HCT116 (cell line): Measurements from ENCODE around the gene TMEM181. TPM values are rescaled to one million over a fixed set of nuclear protein-coding genes. Genes with fewer than 3 reads are reported as not detected.

ENCODE experiments used
- ATAC-seq: fragments of 200-7000 bp; cut with Tn5 transposase; 2 replicates; pipeline ENCODE4 v1.9.1; 2020; ENCODE audit warnings: mild to moderate bottlenecking, moderate library complexity
- BruUV-seq: library from RNA; stranded (reverse); fragments of 400-500 nt; replicated peaks from 2 replicates; lab custom pipeline; 2021; lab: Mats Ljungman, UMichigan
- CTCF ChIA-PET: fragments of 300-600 bp; sonication (Branson Sonifier 250); formaldehyde crosslinking; loops from one replicate; lab custom pipeline; 2021; ENCODE audit warnings: antibody characterized with exemption; lab: Charles Lee
- POLR2A ChIA-PET: fragments of 300-600, 350-600 bp; sonication (Branson Sonifier 250); formaldehyde crosslinking; loops from one replicate; lab custom pipeline; 2021; ENCODE audit warnings: antibody characterized with exemption; lab: Charles Lee
- RAD21 ChIA-PET, 2 experiments: fragments of 300-600 bp; sonication (Branson Sonifier 250); formaldehyde crosslinking; loops; one replicate each; lab custom pipeline; 2023; ENCODE audit warnings: low total read pairs in 2 of 2; ENCODE audit not compliant: uncharacterized antibody in 2 of 2, unreplicated experiment in 2 of 2, low non-redundant PET in 1 of 2; lab: Charles Lee
- DNase-seq: peaks from one replicate; pipeline ENCODE4 v3.0.0-alpha.2; 2010; ENCODE audit warnings: low read depth, low spot score
- H2AFZ ChIP-seq: fragments of 200-600 bp; shearing (Covaris generic), sonication (generic); 2 replicates; pipeline ENCODE4 v1.6.1; 2017; ENCODE audit warnings: low read depth, mixed run types, mixed read lengths, antibody characterized with exemption, low read length; ENCODE audit not compliant: poor library complexity, severe bottlenecking
- H3K27ac ChIP-seq: 2 replicates; pipeline ENCODE4 v1.5.1; 2012; ENCODE audit warnings: low read depth, low read length
- H3K27me3 ChIP-seq: fragments of 200-600 bp; sonication (generic); 2 replicates; pipeline ENCODE4 v1.6.1; 2016; ENCODE audit warnings: mixed run types, low read length, mixed read lengths; ENCODE audit not compliant: insufficient read depth
- H3K36me3 ChIP-seq, 2 experiments: fragments of 200-500 bp in 1 of 2; fragments of 200-600 bp in 1 of 2; sonication (Bioruptor generic) in 1 of 2; sonication (generic) in 1 of 2; 2 replicates each; pipeline versions ENCODE4 v1.5.1 to v1.6.1; 2014 to 2016; ENCODE audit warnings: low read length in 2 of 2, inconsistent platforms in 1 of 2, mixed read lengths in 1 of 2, mixed run types in 1 of 2; ENCODE audit not compliant: insufficient read depth in 2 of 2, control insufficient read depth in 1 of 2
- H3K4me1 ChIP-seq, 2 experiments: fragments of 200-600 bp in 1 of 2; sonication (generic) in 1 of 2; 2 replicates each; pipeline versions ENCODE4 v1.5.1 to v1.6.1; 2012 to 2017; ENCODE audit warnings: low read length in 2 of 2, inconsistent platforms in 1 of 2, mild to moderate bottlenecking in 1 of 2, mixed read lengths in 1 of 2, mixed run types in 1 of 2, moderate library complexity in 1 of 2; ENCODE audit not compliant: insufficient read depth in 2 of 2, control insufficient read depth in 1 of 2
- H3K4me2 ChIP-seq: fragments of 200-600 bp; sonication (generic); 2 replicates; pipeline ENCODE4 v1.6.1; 2017; ENCODE audit warnings: mixed run types, low read length, mixed read lengths
- H3K4me3 ChIP-seq, 2 experiments: fragments of 200-600 bp in 1 of 2; sonication (generic) in 1 of 2; replicated peaks in 1 of 2; 2 replicates each; pipeline ENCODE4 v1.5.1; 2011 to 2016; ENCODE audit warnings: low read length in 2 of 2, control low read depth in 1 of 2, low read depth in 1 of 2, mild to moderate bottlenecking in 1 of 2, mixed read lengths in 1 of 2, mixed run types in 1 of 2
- H3K79me2 ChIP-seq: fragments of 200-600 bp; sonication (generic); 2 replicates; pipeline ENCODE4 v1.6.1; 2017; ENCODE audit warnings: mild to moderate bottlenecking, mixed run types, low read length, moderate library complexity, mixed read lengths; ENCODE audit not compliant: insufficient read depth
- H3K9ac ChIP-seq: fragments of 200-600 bp; sonication (generic); 2 replicates; pipeline ENCODE4 v1.6.1; 2016; ENCODE audit warnings: low read length, mixed read lengths
- H3K9me2 ChIP-seq: fragments of 200-600 bp; sonication (generic), shearing (Covaris generic); 2 replicates; pipeline ENCODE4 v1.6.1; 2017; ENCODE audit warnings: mixed run types, mild to moderate bottlenecking, moderate library complexity; ENCODE audit not compliant: insufficient read depth
- H3K9me3 ChIP-seq, 2 experiments: fragments of 200-500 bp in 1 of 2; fragments of 200-600 bp in 1 of 2; sonication (Bioruptor generic) in 1 of 2; sonication (generic) in 1 of 2; 2 replicates each; pipeline ENCODE4 v1.6.1; 2014 to 2017; ENCODE audit warnings: low read length in 2 of 2, mixed read lengths in 2 of 2, inconsistent platforms in 1 of 2, low read depth in 1 of 2, mild to moderate bottlenecking in 1 of 2, mixed run types in 1 of 2, moderate library complexity in 1 of 2; ENCODE audit not compliant: control insufficient read depth in 1 of 2, insufficient read depth in 1 of 2
- H4K20me1 ChIP-seq: fragments of 200-600 bp; sonication (generic), shearing (Covaris generic); 2 replicates; pipeline ENCODE4 v1.6.1; 2017; ENCODE audit warnings: mixed run types, mild to moderate bottlenecking, moderate library complexity; ENCODE audit not compliant: insufficient read depth
- ELF1 ChIP-seq: IDR thresholded peaks from 2 replicates; pipeline ENCODE4 v1.6.1; 2012; ENCODE audit warnings: low read depth, borderline replicate concordance
- POLR2AphosphoS5 ChIP-seq: IDR thresholded peaks from 2 replicates; pipeline ENCODE4 v1.6.1; 2011; ENCODE audit warnings: mild to moderate bottlenecking, low read depth, low read length, moderate library complexity
- REST ChIP-seq: IDR thresholded peaks from 2 replicates; pipeline ENCODE4 v1.6.1; 2012; ENCODE audit warnings: low read depth
- SRF ChIP-seq: IDR thresholded peaks from 2 replicates; pipeline ENCODE4 v1.6.1; 2012; ENCODE audit warnings: low read depth
- intact Hi-C: fragments of 100-400 bp; cut with micrococcal nuclease; formaldehyde crosslinking; loops from 2 replicates; pipeline ENCODE4 v1.10.0; 2022
- total RNA-seq: library from RNA; stranded (reverse); gene quantifications from one replicate; pipeline ENCODE4 v1.2.1, GENCODE V29; 2021; ENCODE audit not compliant: unreplicated experiment

The TMEM181 gene
- total RNA-seq, 1 experiment from 2014 or later: 34.4 TPM

GRCh38 chr6:158645064-158646022 is 85.5 kb downstream of the TMEM181 start (continued):
- TF ChIP-seq REST (no peak), SRF (no peak)

DNA sequence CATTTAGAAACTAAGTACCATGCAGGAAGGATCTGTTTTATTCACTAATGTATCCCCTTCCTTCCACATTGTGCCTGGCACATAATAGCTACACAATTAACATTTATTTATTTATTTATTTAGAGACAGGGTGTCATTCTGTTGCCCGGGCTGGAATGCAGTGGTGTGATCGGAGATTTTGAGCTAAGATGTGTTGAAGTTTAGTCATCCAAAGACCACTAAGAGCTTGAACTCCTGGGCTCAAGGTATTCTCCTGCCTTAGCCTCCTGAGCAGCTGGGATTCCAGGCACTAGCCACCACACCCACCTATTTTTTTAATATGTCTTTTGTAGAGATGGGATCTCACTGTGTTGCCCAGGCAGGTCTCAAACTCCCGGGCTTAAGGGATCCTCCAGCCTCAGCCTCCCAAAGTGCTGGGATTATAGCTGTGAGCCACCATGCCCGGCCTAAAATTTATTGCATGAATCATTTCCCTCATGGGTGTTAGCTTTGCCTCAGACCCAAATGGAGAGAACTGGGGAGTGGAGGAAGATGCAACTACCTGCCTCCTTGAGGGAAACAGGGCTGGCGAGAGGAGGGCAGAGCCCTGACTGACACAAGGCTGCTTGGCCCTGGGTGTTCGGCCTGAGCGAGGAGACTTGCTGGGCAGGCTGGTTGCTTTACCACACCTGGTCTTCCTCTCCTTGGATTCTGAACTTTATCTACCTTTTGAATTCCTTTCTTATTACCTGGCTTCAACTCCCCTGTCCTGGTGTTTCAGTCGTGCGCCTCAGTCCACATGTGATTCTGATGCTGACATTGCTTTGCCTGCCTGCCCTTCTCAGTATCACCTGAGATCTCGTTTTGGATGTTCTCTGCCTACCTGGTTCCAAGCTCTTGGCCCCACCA is 86.4 kb downstream of the TMEM181 start:
- H4K20me1 ChIP-seq: no peaks in the 10 kb centered on the region
- DNase-seq: no peak
- ChIA-PET CTCF (interaction anchor here (2.3 to 3.4 kb wide), 3 partner anchors 27 to 72 kb away, joined by 7 to 12 read pairs (median 12); no protein-coding TSS in a partner anchor), RAD21 (interaction anchor here in 1 of 2 experiments (1.2 kb wide), 1 partner anchor 27 kb away, joined by 5 read pairs; no protein-coding TSS in a partner anchor), POLR2A (interaction anchor here (0.9 to 2.3 kb wide), 4 partner anchors 26 to 425 kb away, joined by 3 to 9 read pairs (median 3); no protein-coding TSS in a partner anchor)
- no peaks in the 10 kb centered on the region for H3K27me3 ChIP-seq
- no peaks in the 10 kb centered on the region for H3K9me2 ChIP-seq
- no TSS peak for BruUV-seq
- peak overlapping the region; percentile 89 for H3K4me2 ChIP-seq
- H2AFZ ChIP-seq: no peak overlapping the region
- intact Hi-C loops: loop anchor here (10.0 kb wide), 1 partner anchor 349 kb away; no protein-coding TSS in a partner anchor
- H3K9ac ChIP-seq: peak overlapping the region; percentile 97
- ATAC-seq: no peak; the same call in 1 of the 2 replicates
- H3K4me3 ChIP-seq: peak overlapping the region; percentile 89 to 91
- peak overlapping the region; percentile 97 for H3K27ac ChIP-seq
- no peaks in the 10 kb centered on the region for H3K9me3 ChIP-seq
- peak; percentile 49; the same call in 1 of the 2 replicates for TF ChIP-seq POLR2AphosphoS5
- TF ChIP-seq ELF1: no peak
- H3K4me1 ChIP-seq: peaks cover 62 to 75% of the 10 kb centered on the region in 2 experiments
- H3K79me2 ChIP-seq: peaks cover 49% of the 10 kb centered on the region
- no peaks in the 10 kb centered on the region for H3K36me3 ChIP-seq
